Ectodermal cell (in vitro differentiated cells): Measurements from ENCODE around the gene ESYT3.

Experiments used
- H3K27ac ChIP-seq: 2 replicates; pipeline ENCODE4 v1.7.0; 2013; ENCODE audit warnings: mild to moderate bottlenecking, low read depth, low read length; ENCODE audit not compliant: insufficient read depth, poor library complexity, severe bottlenecking
- H3K27me3 ChIP-seq: 2 replicates; pipeline ENCODE4 v1.7.0; 2013; ENCODE audit warnings: mild to moderate bottlenecking, low read length; ENCODE audit not compliant: insufficient read depth, control insufficient read depth, poor library complexity, severe bottlenecking
- H3K36me3 ChIP-seq: one replicate; pipeline ENCODE4 v1.7.0; 2013; ENCODE audit warnings: low read length; ENCODE audit not compliant: control insufficient read depth, insufficient read depth
- H3K4me1 ChIP-seq: one replicate; pipeline ENCODE4 v1.7.0; 2013; ENCODE audit warnings: low read length; ENCODE audit not compliant: control insufficient read depth, insufficient read depth
- H3K4me3 ChIP-seq: 2 replicates; pipeline ENCODE4 v1.7.0; 2013; ENCODE audit warnings: low read depth, low read length, control low read depth; ENCODE audit not compliant: insufficient read depth
- H3K9me3 ChIP-seq: 2 replicates; pipeline ENCODE4 v1.7.0; 2013; ENCODE audit warnings: mild to moderate bottlenecking, low read length, moderate library complexity; ENCODE audit not compliant: control insufficient read depth
- WGBS, 2 experiments: methylation state at CpG; one replicate each; pipeline ENCODE4 v1.1.7; 2013; ENCODE audit warnings: missing lambda C conversion rate in 2 of 2; 5-methylcytosine and 5-hydroxymethylcytosine counted together

Gene ESYT3

GRCh38 chr3:138460536-138461205 lies 26.3 kb downstream of the ESYT3 start:
- H3K27me3 ChIP-seq: no peaks in the 10 kb centered on the region
- H3K27ac ChIP-seq: no peak overlapping the region
- H3K9me3 ChIP-seq: no peaks in the 10 kb centered on the region
- no peaks in the 10 kb centered on the region for H3K36me3 ChIP-seq
- no peaks in the 10 kb centered on the region for H3K4me1 ChIP-seq
- WGBS, 2 experiments: 89 to 90% methylated on average over 7 of the region's 8 CpGs
- no peak overlapping the region for H3K4me3 ChIP-seq

- whole genome bisulfite sequencing, 2 experiments: 80 to 81% methylated on average over 5 of the region's 5 CpGs
- no peak overlapping the region for H3K27ac ChIP-seq
- no peaks in the 10 kb centered on the region for H3K4me1 ChIP-seq
- H3K27me3 ChIP-seq: no peaks in the 10 kb centered on the region
- H3K4me3 ChIP-seq: no peak overlapping the region
- H3K36me3 ChIP-seq: no peaks in the 10 kb centered on the region
- no peaks in the 10 kb centered on the region for H3K9me3 ChIP-seq
Observed at GRCh38 chr3:138461246-138461645, 26.8 kb downstream of the ESYT3 start.

GRCh38 chr3:138461896-138462295 lies 27.5 kb downstream of the ESYT3 start:
- Histone ChIP-seq H3K27me3 (no peaks in the 10 kb centered on the region), H3K27ac (no peak overlapping the region), H3K4me1 (no peaks in the 10 kb centered on the region), H3K9me3 (no peaks in the 10 kb centered on the region), H3K36me3 (no peaks in the 10 kb centered on the region), H3K4me3 (no peak overlapping the region)
- 91 to 96% methylated on average over 4 of the region's 4 CpGs for WGBS, 2 experiments

- H3K27ac ChIP-seq: no peak overlapping the region
- H3K36me3 ChIP-seq: no peaks in the 10 kb centered on the region
- WGBS, 2 experiments: 94 to 95% methylated on average over 6 of the region's 6 CpGs
Observed at GRCh38 chr3:138463724-138464490, 29.5 kb downstream of the ESYT3 start.

GRCh38 chr3:138464491-138464860 lies 30.1 kb downstream of the ESYT3 start:
- H3K27me3 ChIP-seq: no peaks in the 10 kb centered on the region
- no peak overlapping the region for H3K4me3 ChIP-seq
- H3K27ac ChIP-seq: no peak overlapping the region
- no peaks in the 10 kb centered on the region for H3K36me3 ChIP-seq
- no peaks in the 10 kb centered on the region for H3K4me1 ChIP-seq
- no peaks in the 10 kb centered on the region for H3K9me3 ChIP-seq
- 84 to 86% methylated on average over 2 of the region's 2 CpGs for WGBS, 2 experiments

More at GRCh38 chr3:138463724-138464490, 29.5 kb downstream of the ESYT3 start:
- H3K4me1 ChIP-seq: no peaks in the 10 kb centered on the region
- no peak overlapping the region for H3K4me3 ChIP-seq
- no peaks in the 10 kb centered on the region for H3K27me3 ChIP-seq
- H3K9me3 ChIP-seq: no peaks in the 10 kb centered on the region

GRCh38 chr3:138465451-138465850 lies 31.0 kb downstream of the ESYT3 start:
- Histone ChIP-seq H3K4me1 (no peaks in the 10 kb centered on the region), H3K4me3 (no peak overlapping the region), H3K36me3 (no peaks in the 10 kb centered on the region), H3K9me3 (no peaks in the 10 kb centered on the region), H3K27ac (no peak overlapping the region), H3K27me3 (no peaks in the 10 kb centered on the region)
- WGBS, 2 experiments: 87 to 91% methylated on average over 3 of the region's 3 CpGs

- 91 to 95% methylated on average over 2 of the region's 2 CpGs for WGBS, 2 experiments
- Histone ChIP-seq H3K36me3 (no peaks in the 10 kb centered on the region), H3K27ac (no peak overlapping the region), H3K9me3 (no peaks in the 10 kb centered on the region), H3K27me3 (no peaks in the 10 kb centered on the region), H3K4me3 (no peak overlapping the region), H3K4me1 (no peaks in the 10 kb centered on the region)
Observed at GRCh38 chr3:138465925-138466324, 31.5 kb downstream of the ESYT3 start.

GRCh38 chr3:138467931-138468330 lies 33.5 kb downstream of the ESYT3 start:
- Histone ChIP-seq H3K4me1 (no peaks in the 10 kb centered on the region), H3K27ac (no peak overlapping the region), H3K27me3 (no peaks in the 10 kb centered on the region), H3K9me3 (no peaks in the 10 kb centered on the region), H3K36me3 (no peaks in the 10 kb centered on the region), H3K4me3 (no peak overlapping the region)
- 95 to 97% methylated on average over 5 of the region's 5 CpGs for WGBS, 2 experiments

GRCh38 chr3:138468451-138468850 lies 34.0 kb downstream of the ESYT3 start:
- H3K4me3 ChIP-seq: no peak overlapping the region
- no peak overlapping the region for H3K27ac ChIP-seq
- H3K27me3 ChIP-seq: no peaks in the 10 kb centered on the region
- H3K36me3 ChIP-seq: no peaks in the 10 kb centered on the region
- H3K9me3 ChIP-seq: no peaks in the 10 kb centered on the region
- WGBS, 2 experiments: 87% methylated on average over 6 of the region's 6 CpGs
- H3K4me1 ChIP-seq: no peaks in the 10 kb centered on the region

GRCh38 chr3:138468886-138469285 lies 34.5 kb downstream of the ESYT3 start:
- 84 to 85% methylated on average over 2 of the region's 2 CpGs for WGBS, 2 experiments
- H3K27me3 ChIP-seq: no peaks in the 10 kb centered on the region
- no peaks in the 10 kb centered on the region for H3K36me3 ChIP-seq
- H3K27ac ChIP-seq: no peak overlapping the region
- H3K4me1 ChIP-seq: no peaks in the 10 kb centered on the region
- no peaks in the 10 kb centered on the region for H3K9me3 ChIP-seq
- no peak overlapping the region for H3K4me3 ChIP-seq
